ENCODE data around the gene SCNN1A. TPM values are rescaled to one million over a fixed set of nuclear protein-coding genes. Genes with fewer than 3 reads are reported as not detected.

SCNN1A gene
- total and polyA plus RNA-seq, 4 donors = 86.6 to 312 (median 125) TPM

GRCh38 chr12:6310771-6311610, 64.4 kb downstream of the SCNN1A start:
- H3K4me1 ChIP-seq (ENCODE audit: control insufficient read depth in 5 of 5, insufficient read depth in 5 of 5, low read length in 5 of 5) = peaks cover 0 to 11% (median 10%) of the 10 kb centered on the region in 5 donors
- DNase-seq = no peak
- TF ChIP-seq, protein P1, sequence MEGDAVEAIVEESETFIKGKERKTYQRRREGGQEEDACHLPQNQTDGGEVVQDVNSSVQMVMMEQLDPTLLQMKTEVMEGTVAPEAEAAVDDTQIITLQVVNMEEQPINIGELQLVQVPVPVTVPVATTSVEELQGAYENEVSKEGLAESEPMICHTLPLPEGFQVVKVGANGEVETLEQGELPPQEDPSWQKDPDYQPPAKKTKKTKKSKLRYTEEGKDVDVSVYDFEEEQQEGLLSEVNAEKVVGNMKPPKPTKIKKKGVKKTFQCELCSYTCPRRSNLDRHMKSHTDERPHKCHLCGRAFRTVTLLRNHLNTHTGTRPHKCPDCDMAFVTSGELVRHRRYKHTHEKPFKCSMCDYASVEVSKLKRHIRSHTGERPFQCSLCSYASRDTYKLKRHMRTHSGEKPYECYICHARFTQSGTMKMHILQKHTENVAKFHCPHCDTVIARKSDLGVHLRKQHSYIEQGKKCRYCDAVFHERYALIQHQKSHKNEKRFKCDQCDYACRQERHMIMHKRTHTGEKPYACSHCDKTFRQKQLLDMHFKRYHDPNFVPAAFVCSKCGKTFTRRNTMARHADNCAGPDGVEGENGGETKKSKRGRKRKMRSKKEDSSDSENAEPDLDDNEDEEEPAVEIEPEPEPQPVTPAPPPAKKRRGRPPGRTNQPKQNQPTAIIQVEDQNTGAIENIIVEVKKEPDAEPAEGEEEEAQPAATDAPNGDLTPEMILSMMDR (IDR thresholded peaks at IDR 0.05; ENCODE audit: control extremely low read depth, extremely low read depth) = no peak
- no peak overlapping the region for H3K4me3 ChIP-seq
- WGBS, 2 donors = 24 to 42% methylated on average over 21 to 43 of the region's 43 CpGs
- H3K27ac ChIP-seq (ENCODE audit: low read depth in 1 of 2, low read length in 1 of 2) = no peak overlapping the region
- H3K36me3 ChIP-seq (ENCODE audit: control insufficient read depth in 4 of 4, insufficient read depth in 4 of 4, low read length in 4 of 4) = no peaks in the 10 kb centered on the region
- H3K9me3 ChIP-seq (ENCODE audit: control insufficient read depth in 4 of 4, insufficient read depth in 3 of 4, low read length in 3 of 4) = no peaks in the 10 kb centered on the region
- H3K27me3 ChIP-seq (ENCODE audit: control insufficient read depth in 3 of 3, insufficient read depth in 3 of 3, low read length in 2 of 3) = no peaks in the 10 kb centered on the region
- peak overlapping the region in 1 of 2 donors; percentile 25 for H3K9ac ChIP-seq (ENCODE audit: insufficient read depth in 1 of 2, low read length in 2 of 2)
- ATAC-seq (ENCODE audit: insufficient read depth, low FRiP score) = no peak

DNA sequence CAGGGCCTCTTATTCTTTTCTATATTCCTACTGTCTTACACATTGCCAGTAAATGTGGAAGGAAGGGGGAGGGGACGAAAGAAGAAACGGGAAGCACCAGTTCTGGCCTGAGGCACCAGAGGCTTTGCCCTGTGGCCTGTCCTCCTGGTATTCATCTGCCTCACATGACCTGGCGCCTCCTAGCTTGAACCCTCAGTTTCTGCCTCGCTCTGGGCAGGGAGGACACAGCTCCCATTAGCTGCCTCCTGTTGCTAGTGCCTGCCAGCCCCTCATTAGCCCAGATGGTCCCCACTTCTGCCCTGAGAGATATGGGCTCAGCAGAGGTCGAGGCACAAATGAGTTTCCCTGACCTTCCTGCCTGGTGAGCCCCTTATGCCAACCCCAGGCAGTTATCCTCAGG, 67.8 kb downstream of the SCNN1A start:
- ATAC-seq (ENCODE audit: insufficient read depth, low FRiP score) = no peak
- no peak overlapping the region for H3K27ac ChIP-seq (ENCODE audit: low read depth in 1 of 2, low read length in 1 of 2)
- H3K4me1 ChIP-seq (ENCODE audit: control insufficient read depth in 5 of 5, insufficient read depth in 5 of 5, low read length in 5 of 5) = peaks cover 0 to 10% (median 8%) of the 10 kb centered on the region in 5 donors
- no peak overlapping the region for H3K9ac ChIP-seq (ENCODE audit: insufficient read depth in 1 of 2, low read length in 2 of 2)
- TF ChIP-seq, protein P1 (IDR thresholded peaks at IDR 0.05; ENCODE audit: control extremely low read depth, extremely low read depth) = no peak
- WGBS, 2 donors = 39 to 52% methylated on average over 5 of the region's 5 CpGs
- no peak for DNase-seq
- H3K4me3 ChIP-seq = no peak overlapping the region
- H3K9me3 ChIP-seq (ENCODE audit: control insufficient read depth in 4 of 4, insufficient read depth in 3 of 4, low read length in 3 of 4) = no peaks in the 10 kb centered on the region
- no peaks in the 10 kb centered on the region for H3K36me3 ChIP-seq (ENCODE audit: control insufficient read depth in 4 of 4, insufficient read depth in 4 of 4, low read length in 4 of 4)
- no peaks in the 10 kb centered on the region for H3K27me3 ChIP-seq (ENCODE audit: control insufficient read depth in 3 of 3, insufficient read depth in 3 of 3, low read length in 2 of 3)

GRCh38 chr12:6306599-6307220, 68.7 kb downstream of the SCNN1A start:
- 95 to 96% methylated on average over 11 of the region's 11 CpGs for WGBS, 2 donors
- Histone ChIP-seq H3K9me3 (ENCODE audit: control insufficient read depth in 4 of 4, insufficient read depth in 3 of 4, low read length in 3 of 4) (no peaks in the 10 kb centered on the region), H3K36me3 (ENCODE audit: control insufficient read depth in 4 of 4, insufficient read depth in 4 of 4, low read length in 4 of 4) (no peaks in the 10 kb centered on the region), H3K9ac (ENCODE audit: insufficient read depth in 1 of 2, low read length in 2 of 2) (no peak overlapping the region), H3K27me3 (ENCODE audit: control insufficient read depth in 3 of 3, insufficient read depth in 3 of 3, low read length in 2 of 3) (no peaks in the 10 kb centered on the region), H3K4me3 (no peak overlapping the region), H3K27ac (ENCODE audit: low read depth in 1 of 2, low read length in 1 of 2) (no peak overlapping the region), H3K4me1 (ENCODE audit: control insufficient read depth in 5 of 5, insufficient read depth in 5 of 5, low read length in 5 of 5) (peaks cover 0 to 10% (median 6%) of the 10 kb centered on the region in 5 donors)
- no peak for ATAC-seq (ENCODE audit: insufficient read depth, low FRiP score)
- TF ChIP-seq, protein P1 (IDR thresholded peaks at IDR 0.05; ENCODE audit: control extremely low read depth, extremely low read depth) = no peak
- DNase-seq = no peak

Data from lung (tissue), 12 donors.